H1 (cell line): ENCODE results near the gene HS6ST2. TPM values are rescaled to one million over a fixed set of nuclear protein-coding genes. Genes with fewer than 3 reads are reported as not detected.

ENCODE experiments used
- CTCF ChIA-PET: fragments of 300-600 bp; sonication (Branson Sonifier 250); formaldehyde crosslinking; loops from one replicate; lab custom pipeline; 2021; ENCODE audit not compliant: partially characterized antibody; lab: Charles Lee
- POLR2A ChIA-PET: fragments of 300-600 bp; sonication (Branson Sonifier 250); formaldehyde crosslinking; loops from one replicate; lab custom pipeline; 2021; ENCODE audit warnings: inconsistent platforms; ENCODE audit not compliant: partially characterized antibody; lab: Charles Lee
- DNase-seq, 2 experiments: peaks; one replicate each; pipeline versions ENCODE4 v3.0.0 to v3.0.0-alpha.2; 2010 to 2022; ENCODE audit warnings: low spot score in 2 of 2, low read depth in 1 of 2, mixed read lengths in 1 of 2
- FAIRE-seq: peaks from 2 replicates; lab custom pipeline; 2011; peaks lifted over from hg19 to GRCh38; lab: Jason Lieb, UNC
- H2AFZ ChIP-seq: 2 replicates; pipeline ENCODE4 v1.8.1; 2012; ENCODE audit warnings: low read length, inconsistent platforms
- H2AK5ac ChIP-seq: 2 replicates; pipeline ENCODE4 v1.6.1; 2013; ENCODE audit warnings: low read depth, low read length
- H2BK120ac ChIP-seq: replicated peaks from 2 replicates; pipeline ENCODE3; 2013; ENCODE audit warnings: low read depth, low read length, inconsistent platforms
- H2BK12ac ChIP-seq: 2 replicates; pipeline ENCODE4 v1.6.1; 2013; ENCODE audit warnings: low read depth, low read length
- H2BK15ac ChIP-seq: 2 replicates; pipeline ENCODE4 v1.6.1; 2013; ENCODE audit warnings: low read length
- H2BK20ac ChIP-seq: 2 replicates; pipeline ENCODE4 v1.6.1; 2013; ENCODE audit warnings: low read length
- H2BK5ac ChIP-seq: 2 replicates; pipeline ENCODE4 v1.6.1; 2013; ENCODE audit warnings: low read depth, low read length
- H3K14ac ChIP-seq: 2 replicates; pipeline ENCODE4 v1.6.1; 2013; ENCODE audit warnings: inconsistent platforms; ENCODE audit not compliant: insufficient read length
- H3K18ac ChIP-seq: 2 replicates; pipeline ENCODE4 v1.6.1; 2013; ENCODE audit warnings: low read length; ENCODE audit errors: extremely low read depth
- H3K23ac ChIP-seq: 2 replicates; pipeline ENCODE4 v1.6.1; 2013; ENCODE audit warnings: inconsistent platforms; ENCODE audit not compliant: insufficient read length
- H3K23me2 ChIP-seq: 2 replicates; pipeline ENCODE4 v1.6.1; 2013; ENCODE audit warnings: low read depth, low read length
- H3K27ac ChIP-seq: 2 replicates; pipeline ENCODE4 v1.6.1; 2011; ENCODE audit warnings: low read depth, low read length, inconsistent platforms
- H3K27me3 ChIP-seq, 4 experiments: replicated peaks in 1 of 4; 1 replicate in 1 of 4; 2 replicates in 3 of 4; pipeline versions ENCODE4 v1.6.1 to v1.8.1; 2011 to 2013; ENCODE audit warnings: low read length in 3 of 4, mild to moderate bottlenecking in 3 of 4, inconsistent platforms in 2 of 4, mixed read lengths in 2 of 4, moderate library complexity in 1 of 4; ENCODE audit not compliant: control insufficient read depth in 3 of 4, insufficient read depth in 3 of 4; ENCODE audit errors: extremely low read depth in 1 of 4
- H3K36me3 ChIP-seq, 4 experiments: 2 replicates each; pipeline versions ENCODE4 v1.6.1 to v1.8.1; 2011 to 2013; ENCODE audit warnings: mild to moderate bottlenecking in 4 of 4, low read length in 3 of 4, moderate library complexity in 2 of 4, control low read depth in 1 of 4, inconsistent platforms in 1 of 4; ENCODE audit not compliant: insufficient read depth in 4 of 4, control insufficient read depth in 2 of 4
- H3K4ac ChIP-seq: replicated peaks from 2 replicates; pipeline ENCODE3; 2013; ENCODE audit warnings: low read length, low read depth, mixed read lengths, inconsistent platforms; ENCODE audit not compliant: insufficient read length
- H3K4me1 ChIP-seq, 4 experiments: replicated peaks in 1 of 4; 1 replicate in 1 of 4; 2 replicates in 3 of 4; pipeline versions ENCODE4 v1.6.1 to v1.8.1; 2011 to 2013; ENCODE audit warnings: low read length in 3 of 4, inconsistent platforms in 2 of 4, mixed read lengths in 1 of 4; ENCODE audit not compliant: insufficient read depth in 4 of 4, control insufficient read depth in 3 of 4
- H3K4me2 ChIP-seq, 2 experiments: 2 replicates each; pipeline versions ENCODE4 v1.6.1 to v1.8.1; 2011 to 2013; ENCODE audit warnings: low read depth in 2 of 2, low read length in 2 of 2, control low read depth in 1 of 2, inconsistent platforms in 1 of 2, mild to moderate bottlenecking in 1 of 2; ENCODE audit not compliant: insufficient read depth in 1 of 2
- H3K4me3 ChIP-seq, 4 experiments: fragments of 200-600, 300-600 bp in 1 of 4; sonication (generic), shearing (Covaris generic), sonication (Bioruptor Twin) in 1 of 4; 2 replicates each; pipeline versions ENCODE4 v1.5.1 to v1.8.1; 2011 to 2016; ENCODE audit warnings: low read length in 4 of 4, low read depth in 3 of 4, control low read depth in 2 of 4, inconsistent platforms in 2 of 4, mild to moderate bottlenecking in 2 of 4, mixed read lengths in 1 of 4, moderate library complexity in 1 of 4; ENCODE audit not compliant: insufficient read depth in 2 of 4; ENCODE audit errors: extremely low read depth in 1 of 4
- H3K56ac ChIP-seq: replicated peaks from 2 replicates; pipeline ENCODE3; 2013; ENCODE audit warnings: low read depth, mild to moderate bottlenecking, mixed read lengths, low read length, inconsistent platforms; ENCODE audit not compliant: insufficient read length
- H3K79me1 ChIP-seq: 2 replicates; pipeline ENCODE4 v1.6.1; 2013; ENCODE audit warnings: low read depth, low read length, control low read depth
- H3K79me2 ChIP-seq, 2 experiments: 2 replicates each; pipeline versions ENCODE4 v1.6.1 to v1.8.1; 2012 to 2013; ENCODE audit warnings: low read length in 2 of 2, mild to moderate bottlenecking in 2 of 2, inconsistent platforms in 1 of 2; ENCODE audit not compliant: insufficient read depth in 2 of 2, control insufficient read depth in 1 of 2
- H3K9ac ChIP-seq, 4 experiments: replicated peaks in 1 of 4; 1 replicate in 1 of 4; 2 replicates in 3 of 4; pipeline versions ENCODE4 v1.6.1 to v1.8.1; 2011 to 2013; ENCODE audit warnings: low read depth in 3 of 4, low read length in 3 of 4, control low read depth in 2 of 4, mild to moderate bottlenecking in 2 of 4, moderate library complexity in 2 of 4, inconsistent platforms in 1 of 4; ENCODE audit errors: extremely low read depth in 1 of 4
- H3K9me3 ChIP-seq, 2 experiments: 2 replicates each; pipeline versions ENCODE4 v1.6.1 to v1.8.1; 2012 to 2013; ENCODE audit warnings: mild to moderate bottlenecking in 2 of 2, moderate library complexity in 2 of 2, control low read depth in 1 of 2, inconsistent platforms in 1 of 2, low read depth in 1 of 2, low read length in 1 of 2, mixed read lengths in 1 of 2; ENCODE audit not compliant: insufficient read depth in 2 of 2
- H4K20me1 ChIP-seq, 2 experiments: replicated peaks in 1 of 2; 2 replicates each; pipeline versions ENCODE3 to v1.8.1; 2011 to 2013; ENCODE audit warnings: inconsistent platforms in 2 of 2, low read length in 2 of 2, mild to moderate bottlenecking in 1 of 2; ENCODE audit not compliant: insufficient read depth in 2 of 2, control insufficient read depth in 1 of 2
- H4K5ac ChIP-seq: 2 replicates; pipeline ENCODE4 v1.6.1; 2013; ENCODE audit warnings: low read length, low read depth, mixed read lengths, inconsistent platforms; ENCODE audit not compliant: insufficient read length
- H4K8ac ChIP-seq: 2 replicates; pipeline ENCODE4 v1.8.0; 2013; ENCODE audit warnings: mild to moderate bottlenecking, moderate library complexity, low read length, inconsistent platforms; ENCODE audit not compliant: insufficient read depth; ENCODE audit errors: extremely low read depth
- H4K91ac ChIP-seq: replicated peaks from 2 replicates; pipeline ENCODE3; 2013; ENCODE audit warnings: low read length, mixed read lengths, inconsistent platforms; ENCODE audit not compliant: insufficient read length
- EZH2 ChIP-seq: fragments of 200-600 bp; sonication (generic); IDR thresholded peaks from 2 replicates; pipeline ENCODE4 v1.7.1; 2012; ENCODE audit warnings: low read depth, mild to moderate bottlenecking, moderate library complexity, low read length, inconsistent platforms; ENCODE audit not compliant: severe bottlenecking
- HDAC2 ChIP-seq, 2 experiments: fragments of 300-600 bp in 1 of 2; sonication (generic) in 1 of 2; IDR thresholded peaks; 2 replicates each; pipeline ENCODE4 v1.6.1; 2011 to 2012; ENCODE audit warnings: low read depth in 2 of 2, low read length in 2 of 2, mild to moderate bottlenecking in 2 of 2, moderate library complexity in 2 of 2, borderline replicate concordance in 1 of 2, inconsistent platforms in 1 of 2
- KDM4A ChIP-seq: IDR thresholded peaks from one replicate; pipeline ENCODE4 v1.7.1; 2012; ENCODE audit warnings: low read depth, mild to moderate bottlenecking, moderate library complexity, low read length, inconsistent platforms; ENCODE audit not compliant: severe bottlenecking
- WGBS, 2 experiments: shearing (Covaris generic) in 1 of 2; methylation state at CpG; one replicate each; pipeline versions ENCODE4 v1.1.6 to v1.1.7; 2013 to 2015; ENCODE audit warnings: low lambda C conversion rate in 2 of 2, mixed read lengths in 2 of 2, inconsistent platforms in 1 of 2, low coverage in 1 of 2, missing lambda C conversion rate in 1 of 2; ENCODE audit not compliant: insufficient replicate concordance in 2 of 2, insufficient coverage in 1 of 2, insufficient read length in 1 of 2; ENCODE audit errors: extremely low coverage in 1 of 2, missing lambda C conversion rate in 1 of 2; 5-methylcytosine and 5-hydroxymethylcytosine counted together
- polyA plus RNA-seq, 7 experiments: library from polyadenylated mRNA; depleted of rRNA in 3 of 7; stranded (reverse) in 5 of 7; unstranded in 2 of 7; fragments of >200 nt in 5 of 7; fragments of 200-250 nt in 2 of 7; gene quantifications; 1 replicate in 5 of 7; 2 replicates in 1 of 7; 4 replicates in 1 of 7; pipeline versions ENCODE4 v1.2.1 to v1.2.3, GENCODE V29; 2011 to 2013; ENCODE audit warnings: missing spikeins in 2 of 7, mixed read lengths in 2 of 7
- total RNA-seq: library from RNA; stranded (reverse); fragmentation: NEBNext Ultra II Directional; extraction: Animal tissue kit (Norgen Biotek cat#: 25700); gene quantifications from 2 replicates; pipeline ENCODE4 v1.2.1, GENCODE V29; 2021

HS6ST2 gene
- total and polyA plus RNA-seq, 2 of the 8 experiments (the other 6 are each of a cell fraction or from before 2014, with no cell fraction given) = 3.9 TPM

DNA sequence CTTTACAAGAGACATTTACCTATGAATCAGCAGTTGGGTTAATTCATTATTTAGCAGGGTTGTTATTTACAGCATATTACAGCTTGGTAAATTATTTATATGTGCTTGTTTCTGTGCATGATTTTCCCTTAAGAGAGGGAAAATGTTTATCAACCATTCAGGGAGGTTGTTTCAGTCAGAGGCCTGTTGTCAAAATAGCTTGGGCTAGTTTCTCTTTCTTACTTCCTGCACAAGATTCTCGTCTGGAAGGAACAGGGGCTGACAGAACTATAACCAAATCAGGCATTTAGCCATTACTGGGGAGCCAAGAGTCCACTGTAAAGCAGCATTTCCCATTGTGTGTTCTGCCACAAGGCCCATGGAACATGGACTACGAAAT is 135.8 kb downstream of the HS6ST2 start:
- H3K79me1 ChIP-seq = no peaks in the 10 kb centered on the region
- 86% methylated on average over 2 of the region's 2 CpGs; no CpG with 5 or more reads in 1 of the 2 experiments for WGBS, 2 experiments
- no peak overlapping the region for H3K56ac ChIP-seq
- no peak overlapping the region for H4K5ac ChIP-seq
- no peak overlapping the region for H2BK20ac ChIP-seq
- H3K14ac ChIP-seq = no peak overlapping the region
- H2BK12ac ChIP-seq = no peak overlapping the region
- no peak overlapping the region for H3K27ac ChIP-seq
- H3K9ac ChIP-seq = no peak overlapping the region
- H3K18ac ChIP-seq = no peak overlapping the region
- H4K91ac ChIP-seq = no peak overlapping the region
- DNase-seq (no peak), FAIRE-seq (no peak)
- no peak overlapping the region for H3K4me3 ChIP-seq
- peaks cover 0 to 9% (median 4%) of the 10 kb centered on the region in 4 experiments; a peak in 4 of 7 replicates for H3K4me1 ChIP-seq
- no peaks in the 10 kb centered on the region for H3K27me3 ChIP-seq
- no peak overlapping the region for H2BK5ac ChIP-seq
- H3K36me3 ChIP-seq = no peaks in the 10 kb centered on the region
- no peaks in the 10 kb centered on the region for H4K20me1 ChIP-seq
- H2AFZ ChIP-seq = no peak overlapping the region
- CTCF ChIA-PET = interaction anchor here (1.6 kb wide), 1 partner anchor 15 kb away, joined by 5 read pairs; no protein-coding TSS in a partner anchor
- no peak overlapping the region for H4K8ac ChIP-seq
- no peak overlapping the region for H3K4me2 ChIP-seq
- no peaks in the 10 kb centered on the region for H3K9me3 ChIP-seq
- no peak overlapping the region for H3K23ac ChIP-seq
- no peaks in the 10 kb centered on the region for H3K23me2 ChIP-seq
- H2BK120ac ChIP-seq = no peak overlapping the region
- H2AK5ac ChIP-seq = no peak overlapping the region
- H3K4ac ChIP-seq = no peak overlapping the region
- POLR2A ChIA-PET = no interaction called here
- H3K79me2 ChIP-seq = no peaks in the 10 kb centered on the region
- TF ChIP-seq EZH2 (no peak), KDM4A (no peak), HDAC2 (IDR thresholded peaks at IDR 0.05; ENCODE audit: borderline replicate concordance in 1 of 2, low read depth in 2 of 2, low read length in 2 of 2) (no peak)
- H2BK15ac ChIP-seq = no peak overlapping the region
